GM10847 (cell line): ENCODE data around the gene COX11.

Experiments used
- POLR2A ChIP-seq: IDR thresholded peaks from 2 replicates; pipeline ENCODE4 v1.6.1; 2011; ENCODE audit not compliant: insufficient read length; ENCODE audit errors: extremely low read depth

Gene COX11

DNA sequence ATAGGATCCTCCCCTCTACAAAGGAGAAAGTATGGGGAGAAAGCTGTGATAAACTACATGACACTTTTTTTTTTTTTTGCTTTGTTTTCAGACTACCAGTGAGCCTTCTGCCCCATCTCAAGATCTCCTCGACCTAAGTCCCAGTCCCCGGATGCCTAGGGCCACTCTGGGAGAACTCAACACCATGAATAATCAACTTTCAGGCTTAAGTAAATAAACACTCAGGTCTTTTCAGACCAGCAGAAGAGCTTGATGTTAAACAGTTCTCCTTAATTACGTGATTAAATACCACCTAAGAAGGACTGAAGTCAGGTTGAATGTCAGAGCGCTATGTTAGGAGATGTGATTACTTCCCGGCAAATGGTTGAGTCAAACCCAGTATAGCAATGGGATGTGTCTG is 31.4 kb downstream of the COX11 start:
- TF ChIP-seq POLR2A = no peak

DNA sequence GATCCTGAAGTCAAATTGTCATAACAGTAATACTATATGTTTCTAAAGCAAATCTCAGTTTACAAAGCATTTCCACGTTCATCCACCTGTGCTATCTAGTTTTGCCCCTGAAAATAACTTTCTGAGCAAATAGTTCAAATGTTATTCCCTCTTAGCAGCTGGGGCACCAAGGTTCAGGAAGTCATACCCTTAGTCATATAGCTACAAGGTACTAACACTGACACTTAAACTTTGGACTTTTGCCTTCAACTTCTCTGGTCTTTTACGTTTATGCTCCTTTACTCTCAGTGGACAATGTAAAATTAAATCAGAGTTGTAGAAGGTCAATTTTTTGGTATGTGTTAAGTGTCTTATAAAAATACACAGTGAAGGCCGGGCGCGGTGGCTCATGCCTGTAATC is 33.0 kb downstream of the COX11 start:
- no peak for TF ChIP-seq POLR2A

DNA sequence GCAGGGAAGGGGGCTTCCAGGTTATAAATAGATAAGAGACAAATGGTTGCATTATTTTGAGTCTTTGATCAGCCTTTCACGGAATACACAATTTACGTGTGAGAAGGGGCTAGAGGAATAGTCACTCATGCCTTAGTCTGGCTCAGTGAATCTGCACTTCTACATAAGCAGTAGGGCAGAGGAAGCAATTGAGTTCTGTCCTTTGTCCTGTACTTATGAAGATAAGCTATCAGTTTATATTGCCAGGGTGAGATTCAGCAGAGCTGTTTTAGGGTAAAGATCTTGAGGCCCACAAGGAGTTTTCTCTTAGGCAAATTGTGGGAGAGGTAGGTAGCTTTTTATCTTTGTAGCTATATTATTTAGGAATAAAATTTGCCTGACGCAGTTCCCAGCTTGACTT is 34.5 kb downstream of the COX11 start:
- TF ChIP-seq POLR2A = no peak

DNA sequence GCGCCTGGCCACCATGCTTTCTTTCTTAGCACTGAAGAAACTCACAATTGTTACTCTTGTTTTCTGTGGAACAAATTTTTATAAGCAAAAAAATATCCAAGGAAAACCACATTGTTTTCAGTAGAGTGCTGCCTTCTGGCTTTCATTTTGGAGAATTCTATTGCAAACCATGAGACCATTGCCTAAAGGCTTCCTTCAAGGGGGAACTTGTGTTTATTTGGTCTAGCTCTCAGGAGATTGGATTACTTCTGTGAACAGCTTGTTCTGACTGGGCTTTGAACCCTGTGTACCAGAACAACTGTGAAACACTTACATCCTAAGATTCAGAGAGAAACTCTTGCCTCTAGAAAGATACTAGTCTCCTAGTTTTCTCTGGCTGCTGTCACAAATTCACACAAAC is 35.7 kb downstream of the COX11 start:
- TF ChIP-seq POLR2A = no peak

DNA sequence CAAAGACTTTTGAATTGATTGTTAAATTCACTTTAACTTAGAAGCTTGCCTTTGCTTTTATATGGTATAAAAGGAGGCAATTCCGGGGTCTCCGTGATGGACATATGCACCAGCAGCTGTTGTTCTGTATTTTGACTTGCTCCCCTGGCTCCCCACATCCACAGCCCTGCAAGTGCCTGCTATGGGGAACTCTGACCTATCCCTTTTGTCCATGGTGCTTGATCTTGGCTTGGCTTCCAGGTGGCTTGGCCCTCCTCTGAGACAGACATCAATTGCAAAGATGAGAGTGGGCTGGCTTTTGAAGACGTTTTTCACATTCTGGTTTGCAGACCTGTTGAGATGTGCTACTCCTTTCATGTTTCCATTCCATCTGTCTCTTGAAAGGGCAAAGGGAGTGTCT is 40.9 kb downstream of the COX11 start:
- no peak for TF ChIP-seq POLR2A

DNA sequence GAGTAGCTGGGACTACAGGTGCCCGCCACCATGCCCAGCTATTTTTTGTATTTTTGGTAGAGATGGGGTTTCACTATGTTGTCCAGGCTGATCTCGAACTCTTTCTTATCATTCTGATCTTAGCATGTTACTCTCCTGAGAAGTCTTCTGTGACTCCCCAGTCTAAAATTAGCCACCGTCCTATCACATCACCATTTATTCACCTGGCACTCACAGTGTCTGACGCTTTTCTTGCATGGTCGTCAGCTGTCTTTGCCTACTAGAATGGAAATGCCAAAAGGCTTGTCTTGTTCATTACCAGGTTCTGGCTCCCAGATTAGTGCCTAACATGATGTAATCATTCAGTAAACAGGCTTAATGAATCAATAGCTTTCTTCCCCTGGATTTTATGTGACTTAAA is 44.0 kb downstream of the COX11 start:
- TF ChIP-seq POLR2A = no peak

DNA sequence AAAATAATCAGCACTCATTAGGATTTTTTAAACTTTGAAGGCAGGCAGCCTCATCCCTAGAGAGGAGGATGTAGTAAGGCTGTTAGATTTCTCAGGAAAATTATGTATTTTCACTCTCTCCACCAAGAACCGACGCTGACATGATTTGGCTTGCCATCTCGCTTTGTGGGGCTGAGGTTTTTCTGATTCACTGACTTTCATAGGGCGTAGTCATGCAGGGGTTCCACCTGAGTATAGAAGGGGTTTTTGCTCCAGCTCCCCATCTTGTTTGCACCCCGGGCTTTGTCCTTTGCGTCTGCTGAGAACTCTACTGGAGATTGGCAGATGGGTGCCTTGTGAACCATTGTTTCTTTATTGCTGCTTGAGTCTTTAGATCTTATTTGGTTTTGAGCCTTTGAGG is 47.6 kb downstream of the COX11 start:
- no peak for TF ChIP-seq POLR2A

DNA sequence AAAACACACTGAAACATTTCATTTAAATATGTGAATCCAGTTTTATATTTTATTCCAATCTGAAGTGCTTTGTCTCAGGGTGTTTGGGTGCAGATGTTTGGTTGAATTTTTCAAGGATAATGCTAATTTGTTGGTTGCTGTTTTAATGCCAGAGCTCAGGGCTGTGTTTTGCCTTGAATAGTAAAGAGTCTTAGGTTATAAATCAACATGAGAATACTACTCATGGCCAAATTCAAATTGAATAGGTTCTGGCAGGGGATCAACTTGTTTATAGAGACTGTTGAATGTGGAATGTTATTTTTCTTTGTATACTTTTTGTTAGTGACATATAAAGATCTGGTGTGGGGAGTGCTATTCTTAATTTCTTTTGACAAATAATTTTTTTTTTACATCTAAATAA is 49.0 kb downstream of the COX11 start:
- TF ChIP-seq POLR2A = no peak

DNA sequence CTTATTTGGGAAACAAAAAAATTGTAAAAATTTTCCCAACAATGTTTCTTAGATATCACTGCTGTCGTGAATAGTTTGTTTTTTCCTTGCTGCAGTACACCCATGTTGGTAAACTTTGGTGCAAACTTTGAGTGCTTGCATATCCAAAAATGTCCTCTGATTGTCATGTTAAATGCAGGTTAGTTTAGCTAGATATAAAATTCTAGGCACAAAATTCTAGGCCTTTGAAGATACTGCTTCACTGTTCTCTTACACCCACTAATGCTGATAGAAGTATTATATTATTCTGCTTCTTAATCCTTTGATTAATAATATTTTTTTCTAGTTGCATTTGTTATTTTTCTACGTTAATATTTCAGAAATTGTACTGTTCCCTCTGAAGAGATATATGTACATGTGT is 51.7 kb downstream of the COX11 start:
- no peak for TF ChIP-seq POLR2A
